ENCODE data around the gene SEC31B.

SEC31B gene

DNA sequence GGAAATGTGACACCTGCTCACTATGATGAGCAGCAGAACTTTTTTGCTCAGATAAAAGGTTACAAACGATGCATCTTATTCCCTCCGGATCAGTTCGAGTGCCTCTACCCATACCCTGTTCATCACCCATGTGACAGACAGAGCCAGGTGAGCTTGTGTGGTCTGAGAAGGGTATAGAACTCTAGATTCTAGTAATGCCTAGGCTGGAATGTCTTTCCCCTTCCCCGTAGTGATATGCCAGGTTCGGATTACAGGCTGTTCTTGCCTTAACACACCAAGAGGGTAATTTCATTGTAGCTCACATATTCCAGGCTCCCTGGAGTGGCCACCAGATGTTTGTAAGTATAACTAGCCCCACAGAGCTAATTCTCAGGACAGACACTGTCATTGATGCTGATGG, 25.3 kb upstream of the SEC31B start:
- no peak overlapping the region for H3K4me3 ChIP-seq (ENCODE audit: insufficient read depth, low read length, poor library complexity, severe bottlenecking)
- no peak overlapping the region for H2AFZ ChIP-seq (ENCODE audit: low read depth, low read length, severe bottlenecking)
- no peaks in the 10 kb centered on the region for H4K20me1 ChIP-seq (ENCODE audit: low read depth, low read length)
- TF ChIP-seq EZH2phosphoT487 (conservative IDR thresholded peaks at IDR 0.05; ENCODE audit: low read length), result no peak
- TF ChIP-seq, protein P1, sequence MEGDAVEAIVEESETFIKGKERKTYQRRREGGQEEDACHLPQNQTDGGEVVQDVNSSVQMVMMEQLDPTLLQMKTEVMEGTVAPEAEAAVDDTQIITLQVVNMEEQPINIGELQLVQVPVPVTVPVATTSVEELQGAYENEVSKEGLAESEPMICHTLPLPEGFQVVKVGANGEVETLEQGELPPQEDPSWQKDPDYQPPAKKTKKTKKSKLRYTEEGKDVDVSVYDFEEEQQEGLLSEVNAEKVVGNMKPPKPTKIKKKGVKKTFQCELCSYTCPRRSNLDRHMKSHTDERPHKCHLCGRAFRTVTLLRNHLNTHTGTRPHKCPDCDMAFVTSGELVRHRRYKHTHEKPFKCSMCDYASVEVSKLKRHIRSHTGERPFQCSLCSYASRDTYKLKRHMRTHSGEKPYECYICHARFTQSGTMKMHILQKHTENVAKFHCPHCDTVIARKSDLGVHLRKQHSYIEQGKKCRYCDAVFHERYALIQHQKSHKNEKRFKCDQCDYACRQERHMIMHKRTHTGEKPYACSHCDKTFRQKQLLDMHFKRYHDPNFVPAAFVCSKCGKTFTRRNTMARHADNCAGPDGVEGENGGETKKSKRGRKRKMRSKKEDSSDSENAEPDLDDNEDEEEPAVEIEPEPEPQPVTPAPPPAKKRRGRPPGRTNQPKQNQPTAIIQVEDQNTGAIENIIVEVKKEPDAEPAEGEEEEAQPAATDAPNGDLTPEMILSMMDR (IDR thresholded peaks at IDR 0.05; ENCODE audit: insufficient read depth, low read length, poor library complexity, severe bottlenecking), result no peak
- no peaks in the 10 kb centered on the region for H3K79me2 ChIP-seq (ENCODE audit: insufficient read depth, low read length)
- peaks cover 4% of the 10 kb centered on the region; the same call in 1 of the 2 replicates for H3K36me3 ChIP-seq (ENCODE audit: low read length)
- no peak overlapping the region for H3K4me2 ChIP-seq (ENCODE audit: low read depth, low read length, poor library complexity, severe bottlenecking)
- no peaks in the 10 kb centered on the region for H3F3A ChIP-seq (ENCODE audit: insufficient read depth)
- H3K9me3 ChIP-seq (ENCODE audit: insufficient read depth, low read length), result no peaks in the 10 kb centered on the region
- H3K9ac ChIP-seq (ENCODE audit: low read length), result no peak overlapping the region
- no peak overlapping the region for H3K27ac ChIP-seq (ENCODE audit: low read depth, low read length)
- H3K9me2 ChIP-seq (replicated peaks; ENCODE audit: insufficient read depth, low read length), result no peaks in the 10 kb centered on the region
- H3K27me3 ChIP-seq (ENCODE audit: low read length), result no peaks in the 10 kb centered on the region

DNA sequence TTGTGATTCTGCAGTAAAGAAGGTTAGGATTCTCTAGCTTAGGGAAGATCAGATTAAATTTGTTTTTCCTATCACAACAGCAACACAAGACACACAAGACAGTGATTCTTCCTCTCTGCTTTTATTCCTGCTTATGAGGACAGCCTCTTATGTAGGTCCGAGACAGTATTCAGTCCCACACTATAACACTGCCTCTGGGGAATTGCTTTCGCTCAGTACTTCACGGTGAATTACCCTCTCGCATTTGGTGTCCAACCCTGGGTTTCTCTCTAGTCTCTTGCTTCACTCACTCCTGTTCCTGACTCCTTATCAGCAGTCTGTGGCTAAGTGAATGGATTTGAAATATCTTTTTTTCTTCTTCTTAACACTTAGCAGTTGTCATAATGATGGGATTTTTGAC, 17.8 kb upstream of the SEC31B start:
- Histone ChIP-seq H3K9ac (ENCODE audit: low read length) (no peak overlapping the region), H4K20me1 (ENCODE audit: low read depth, low read length) (no peaks in the 10 kb centered on the region), H3K9me3 (ENCODE audit: insufficient read depth, low read length) (no peaks in the 10 kb centered on the region), H3K36me3 (ENCODE audit: low read length) (0 out of 2 replicates have a peak, but pooled peaks cover 7% of the 10 kb centered on the region), H3K79me2 (ENCODE audit: insufficient read depth, low read length) (peaks cover 33% of the 10 kb centered on the region), H3K9me2 (replicated peaks; ENCODE audit: insufficient read depth, low read length) (no peaks in the 10 kb centered on the region), H3K4me3 (ENCODE audit: insufficient read depth, low read length, poor library complexity, severe bottlenecking) (no peak overlapping the region), H3K27me3 (ENCODE audit: low read length) (no peaks in the 10 kb centered on the region), H3K27ac (ENCODE audit: low read depth, low read length) (no peak overlapping the region), H2AFZ (ENCODE audit: low read depth, low read length, severe bottlenecking) (no peak overlapping the region), H3F3A (ENCODE audit: insufficient read depth) (no peaks in the 10 kb centered on the region), H3K4me2 (ENCODE audit: low read depth, low read length, poor library complexity, severe bottlenecking) (peak overlapping the region; percentile 85)
- TF ChIP-seq, protein P1 (IDR thresholded peaks at IDR 0.05; ENCODE audit: insufficient read depth, low read length, poor library complexity, severe bottlenecking), result no peak
- no peak for TF ChIP-seq EZH2phosphoT487 (conservative IDR thresholded peaks at IDR 0.05; ENCODE audit: low read length)

DNA sequence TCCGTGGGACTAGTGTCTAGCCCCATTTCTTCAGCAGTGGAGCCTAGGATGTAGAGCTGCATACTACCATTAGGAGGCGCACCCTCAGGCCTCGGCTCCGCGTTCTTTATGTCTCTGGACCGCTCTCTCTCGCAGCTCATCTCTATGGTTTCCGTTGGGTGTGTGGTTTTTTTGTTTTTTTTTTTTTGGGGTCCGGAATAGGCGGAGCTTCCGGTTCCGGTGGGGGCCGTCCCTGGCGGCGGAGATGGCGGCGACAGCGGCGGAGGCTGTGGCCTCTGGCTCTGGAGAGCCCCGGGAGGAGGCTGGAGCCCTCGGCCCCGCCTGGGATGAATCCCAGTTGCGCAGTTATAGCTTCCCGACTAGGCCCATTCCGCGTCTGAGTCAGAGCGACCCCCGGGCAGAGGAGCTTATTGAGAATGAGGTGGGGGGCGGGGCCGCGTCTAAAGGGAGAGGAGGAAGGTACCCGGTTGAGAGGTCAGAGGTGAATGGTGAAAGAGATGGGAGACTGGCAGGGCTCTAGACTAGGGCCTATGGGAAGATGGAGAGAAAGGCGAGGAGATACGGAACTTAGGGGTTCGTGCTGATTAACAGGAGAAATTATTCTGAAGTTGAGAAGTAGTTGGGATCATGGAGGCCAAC, 16.2 kb upstream of the SEC31B start, which contains the start of gene HIF1AN:
TSS of gene HIF1AN (plus strand) at position 229 of the 639 bp plus-strand sequence. CDS start at position 245, 16 bp downstream.
- Histone ChIP-seq H3K79me2 (ENCODE audit: insufficient read depth, low read length) (peaks cover 33% of the 10 kb centered on the region), H2AFZ (ENCODE audit: low read depth, low read length, severe bottlenecking) (peak within 1 kb of the TSS; percentile 82), H3K27me3 (ENCODE audit: low read length) (no peaks in the 10 kb centered on the region), H3K36me3 (ENCODE audit: low read length) (0 out of 2 replicates have a peak, but pooled peaks cover 7% of the 10 kb centered on the region), H3K4me3 (ENCODE audit: insufficient read depth, low read length, poor library complexity, severe bottlenecking) (peak within 1 kb of the TSS; percentile 77), H3F3A (ENCODE audit: insufficient read depth) (no peaks in the 10 kb centered on the region), H3K4me2 (ENCODE audit: low read depth, low read length, poor library complexity, severe bottlenecking) (peak within 1 kb of the TSS; percentile 85), H3K27ac (ENCODE audit: low read depth, low read length) (no peak within 1 kb of the TSS), H3K9me3 (ENCODE audit: insufficient read depth, low read length) (no peaks in the 10 kb centered on the region), H3K9me2 (replicated peaks; ENCODE audit: insufficient read depth, low read length) (no peaks in the 10 kb centered on the region), H3K9ac (ENCODE audit: low read length) (peak within 1 kb of the TSS; percentile 63), H4K20me1 (ENCODE audit: low read depth, low read length) (no peaks in the 10 kb centered on the region)
- no peak for TF ChIP-seq EZH2phosphoT487 (conservative IDR thresholded peaks at IDR 0.05; ENCODE audit: low read length)
- TF ChIP-seq, protein P1 (IDR thresholded peaks at IDR 0.05; ENCODE audit: insufficient read depth, low read length, poor library complexity, severe bottlenecking), result peak; percentile 75
